ENCODE results near the gene CLMP. TPM values are rescaled to one million over a fixed set of nuclear protein-coding genes. Genes with fewer than 3 reads are reported as not detected.

Gene CLMP
- total RNA-seq, 1 donor from 2014 or later: 8.6 TPM

DNA sequence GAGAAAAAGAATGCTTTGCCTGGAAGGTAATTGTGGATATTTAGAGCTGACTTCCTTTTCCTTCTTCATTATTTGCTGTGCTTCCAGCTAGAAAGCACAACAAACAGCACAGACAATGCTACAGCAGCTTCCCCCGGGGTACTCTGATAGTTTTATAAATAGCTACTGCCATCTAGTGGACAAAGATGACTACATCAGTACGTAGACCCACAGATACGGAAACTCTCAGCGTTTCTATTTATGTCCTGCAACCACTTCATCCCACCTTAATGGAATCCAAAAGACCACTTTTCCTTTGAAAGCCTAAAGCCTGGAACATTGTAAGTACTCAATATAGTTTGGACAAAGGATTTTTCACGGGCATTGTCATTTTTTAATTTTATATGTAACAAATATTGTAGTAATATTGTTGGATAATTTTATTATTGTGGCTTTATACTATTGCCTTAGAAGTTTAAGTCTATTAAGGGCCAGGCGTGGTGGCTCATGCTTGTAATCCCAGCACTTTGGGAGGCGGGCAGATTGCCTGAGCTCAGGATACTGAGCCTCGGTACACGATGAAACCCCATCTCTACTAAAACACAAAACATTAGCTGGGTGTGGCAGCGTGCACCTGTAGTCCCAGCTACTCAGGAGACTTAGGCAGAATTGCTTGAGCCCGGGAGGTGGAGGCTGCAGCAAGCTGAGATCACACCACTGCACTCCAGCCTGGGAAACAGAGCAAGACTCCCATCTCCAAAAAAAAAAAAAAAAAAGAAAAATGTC lies 140.6 kb downstream of the CLMP start:
- DNase-seq (ENCODE audit: missing footprints) (no peak), ATAC-seq (peak; percentile 85)
- intact Hi-C loops (cut with DNase I): no loop called here

DNA sequence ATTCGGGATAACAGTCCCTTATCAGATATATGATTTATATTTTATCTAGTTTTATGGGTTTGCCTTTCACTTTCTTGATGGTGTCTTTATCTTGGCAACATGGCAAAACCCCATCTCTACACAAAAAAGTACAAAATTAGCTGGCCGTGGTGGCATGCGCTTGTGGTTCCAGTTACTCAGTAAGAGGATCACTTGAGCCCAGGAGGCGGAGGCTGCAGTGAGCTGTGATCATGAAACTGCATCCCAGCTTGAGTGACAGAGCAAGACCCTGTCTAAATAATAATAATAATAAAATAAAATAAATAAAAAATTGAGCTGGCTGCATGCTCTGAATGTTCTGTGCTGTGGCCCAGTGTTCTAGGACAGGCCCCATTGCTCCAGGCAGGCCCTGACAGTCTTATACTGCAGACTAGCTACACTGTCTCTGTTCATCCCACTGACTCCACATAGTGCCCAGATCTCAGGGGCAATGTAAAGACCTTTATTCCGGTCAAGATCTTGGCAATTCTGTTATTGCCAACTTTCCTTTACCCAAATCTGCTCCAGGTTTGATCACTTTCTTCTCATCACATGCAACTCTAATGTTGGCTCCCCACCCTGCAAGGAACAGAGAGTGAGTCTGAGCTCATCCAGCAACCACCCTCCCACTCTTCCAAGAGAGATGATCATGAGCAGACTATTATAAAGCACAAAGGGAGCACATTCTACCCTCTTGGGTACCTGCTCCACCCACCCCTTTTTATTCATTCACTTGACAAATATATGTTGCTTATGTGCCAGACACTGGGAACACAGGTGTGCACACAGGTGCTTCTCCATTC lies 141.9 kb downstream of the CLMP start:
- intact Hi-C loops (cut with DNase I): no loop called here
- DNase-seq (ENCODE audit: missing footprints): no peak
- ATAC-seq: no peak

DNA sequence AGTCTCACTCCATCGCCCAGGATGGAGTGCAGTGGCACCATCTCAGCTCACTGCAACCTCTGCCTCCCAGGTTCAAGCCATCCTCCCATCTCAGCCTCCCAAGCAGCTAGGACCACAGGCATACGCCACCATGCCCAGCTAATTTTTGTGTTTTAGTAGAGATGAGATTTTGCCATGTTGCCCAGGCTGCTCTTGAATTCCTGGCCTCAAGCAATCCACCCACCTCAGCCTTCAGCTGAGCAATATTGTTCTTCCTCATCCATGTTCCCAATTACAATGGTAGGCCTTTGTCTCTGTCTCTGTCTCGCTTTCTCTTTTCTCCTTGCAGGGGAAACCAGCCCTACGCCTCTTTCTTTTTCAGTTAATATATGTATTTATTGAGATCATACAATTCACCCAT lies 143.4 kb downstream of the CLMP start:
- DNase-seq (ENCODE audit: missing footprints): no peak
- ATAC-seq: no peak
- intact Hi-C loops (cut with DNase I): no loop called here

DNA sequence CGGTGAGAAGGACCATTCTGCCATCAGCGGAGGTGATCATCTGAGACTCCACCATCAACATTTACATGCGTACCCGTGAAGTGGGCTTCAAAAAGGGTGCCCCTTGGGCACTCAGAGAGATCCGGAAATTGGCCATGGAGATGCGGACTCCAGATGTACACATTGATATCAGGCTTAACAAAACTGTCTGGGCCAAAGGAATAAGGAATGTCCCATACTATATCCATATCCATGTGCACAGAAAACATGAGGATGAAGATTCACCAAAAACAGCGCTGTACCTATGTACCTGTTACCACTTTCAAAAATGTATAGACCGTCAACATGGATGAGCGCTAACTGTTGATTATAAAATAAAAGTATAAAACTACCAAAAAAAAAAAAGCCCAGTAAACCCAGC lies 143.9 kb downstream of the CLMP start:
- DNase-seq (ENCODE audit: missing footprints) (no peak), ATAC-seq (no peak)
- intact Hi-C loops (cut with DNase I): no loop called here

DNA sequence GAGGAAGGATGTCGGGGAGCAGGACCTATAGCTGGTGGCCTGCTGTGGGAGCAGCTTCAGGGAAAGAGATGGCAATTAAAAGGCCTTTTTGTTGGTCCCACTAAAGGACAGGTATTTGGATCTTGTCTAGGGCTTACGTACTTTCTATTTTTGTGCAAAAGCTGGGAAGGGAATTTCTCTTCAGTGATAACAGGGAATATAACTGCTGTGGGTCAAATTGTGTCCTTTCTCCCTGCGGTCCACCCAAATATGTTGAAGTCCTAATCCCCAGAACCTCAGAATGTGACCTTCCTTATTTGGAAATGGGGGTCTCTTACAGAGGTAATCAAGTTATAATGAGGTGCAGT lies 147.1 kb downstream of the CLMP start:
- DNase-seq (ENCODE audit: missing footprints) (no peak), ATAC-seq (no peak)
- intact Hi-C loops (cut with DNase I): no loop called here

DNA sequence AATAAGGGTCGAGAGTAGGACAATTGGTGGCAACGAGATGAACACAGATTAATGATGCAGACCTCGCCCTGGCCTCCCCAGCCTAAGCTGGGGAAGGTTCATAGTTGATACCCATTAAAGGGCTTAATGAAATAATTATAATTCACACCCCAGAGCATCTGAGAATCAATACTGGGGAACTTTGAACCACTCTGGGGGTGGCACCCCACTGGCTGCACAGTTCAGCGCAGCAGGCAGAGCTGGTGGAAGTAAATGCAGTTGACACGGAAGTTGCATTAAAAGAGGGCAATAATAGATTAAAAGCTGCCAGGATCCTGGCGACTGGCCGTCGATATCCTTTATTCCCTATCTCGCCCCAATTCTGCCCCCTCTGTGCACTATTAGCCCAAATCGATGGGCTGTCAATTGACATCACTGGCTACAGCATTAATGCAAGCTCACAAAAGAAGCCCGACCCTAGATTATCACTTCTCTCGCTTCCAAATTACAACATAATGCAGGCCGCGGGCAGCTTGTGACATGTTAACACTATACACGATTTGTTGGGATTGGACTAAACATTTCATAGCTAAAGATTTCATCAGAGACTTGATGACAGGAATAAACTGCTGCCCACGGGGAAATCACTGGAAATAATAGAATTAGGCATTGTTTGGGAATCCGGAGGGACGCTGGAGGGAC lies 147.6 kb downstream of the CLMP start:
- DNase-seq (ENCODE audit: missing footprints) (no peak), ATAC-seq (no peak)
- intact Hi-C loops (cut with DNase I): no loop called here

DNA sequence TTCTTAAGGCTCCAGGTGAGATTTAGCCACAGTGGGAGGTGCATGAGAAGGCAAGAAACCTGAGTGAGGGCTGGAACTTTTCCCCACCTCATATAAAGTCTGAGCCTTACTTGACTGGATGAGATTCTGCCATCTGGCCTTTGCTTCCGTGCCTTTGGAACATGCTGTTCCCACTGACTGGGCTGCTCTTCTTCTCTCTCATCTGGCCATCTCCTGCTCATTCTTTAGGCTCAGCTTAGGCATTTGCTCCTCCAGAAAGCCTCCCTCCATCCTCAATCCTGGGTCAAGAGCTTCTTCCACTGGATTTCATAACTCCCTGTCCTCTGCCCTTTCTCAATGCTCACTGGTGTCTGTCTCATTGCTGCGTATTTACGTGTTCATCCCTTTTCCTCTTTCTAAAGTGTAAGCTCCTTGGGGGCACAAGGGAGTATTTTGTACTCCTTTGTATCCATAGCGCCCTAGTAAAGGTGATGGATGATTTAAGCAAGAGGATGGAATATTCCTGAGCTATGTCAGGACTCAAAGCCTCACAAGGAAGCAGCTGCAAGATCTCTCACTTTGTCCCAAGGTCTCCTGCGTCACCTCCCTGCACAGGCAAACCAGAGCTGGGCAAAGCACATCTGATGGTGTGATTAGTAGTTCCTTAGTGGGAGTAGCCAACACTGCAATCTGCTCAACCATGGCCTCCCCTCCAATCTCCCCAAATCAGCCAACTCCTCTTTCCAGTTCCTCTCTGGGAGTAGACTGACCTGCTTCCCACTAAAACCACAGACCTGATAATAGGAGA lies 148.4 kb downstream of the CLMP start:
- no peak for DNase-seq (ENCODE audit: missing footprints)
- no peak for ATAC-seq
- intact Hi-C loops (cut with DNase I): no loop called here

DNA sequence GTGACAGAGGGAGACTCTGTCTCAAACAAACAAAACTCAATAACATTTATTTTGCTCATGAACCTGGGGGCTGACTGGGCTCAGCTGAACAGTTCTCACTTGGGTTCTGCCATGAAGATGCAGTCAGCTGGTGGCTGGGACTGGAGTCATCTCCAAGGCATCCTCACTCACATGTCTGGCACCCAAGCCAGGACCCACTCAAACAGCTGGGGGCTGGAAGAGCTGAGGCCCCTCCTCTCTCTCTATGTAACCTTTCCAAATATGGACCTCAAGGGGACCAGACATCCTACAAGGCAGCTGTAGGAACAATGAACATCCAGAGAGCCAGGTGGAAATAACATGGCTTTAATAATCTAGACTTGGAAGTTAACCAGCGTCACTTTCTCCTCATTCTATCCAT lies 149.9 kb downstream of the CLMP start:
- intact Hi-C loops (cut with DNase I): no loop called here

DNA sequence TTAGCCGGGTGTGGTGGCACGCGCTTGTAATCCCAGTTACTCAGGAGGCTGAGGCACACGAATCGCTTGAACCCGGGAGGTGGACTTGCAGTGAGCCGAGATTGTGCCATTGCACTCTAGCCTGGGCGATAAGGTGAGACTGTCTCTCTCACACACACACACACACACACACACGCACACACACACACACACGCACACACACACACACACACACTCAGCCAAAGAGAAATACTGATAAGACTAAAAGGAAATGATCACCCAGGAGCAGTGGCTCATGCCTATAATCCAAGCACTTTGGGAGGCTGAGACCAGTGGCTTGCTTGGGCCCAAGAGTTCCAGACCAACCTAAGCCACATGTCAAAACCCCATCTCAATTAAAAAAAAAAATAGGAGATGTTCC lies 153.9 kb downstream of the CLMP start:
- no peak for ATAC-seq
- no peak for DNase-seq (ENCODE audit: missing footprints)
- intact Hi-C loops (cut with DNase I): no loop called here

More for the DNA sequence above, 149.9 kb downstream of the CLMP start:
- DNase-seq (ENCODE audit: missing footprints): no peak
- ATAC-seq: no peak

DNA sequence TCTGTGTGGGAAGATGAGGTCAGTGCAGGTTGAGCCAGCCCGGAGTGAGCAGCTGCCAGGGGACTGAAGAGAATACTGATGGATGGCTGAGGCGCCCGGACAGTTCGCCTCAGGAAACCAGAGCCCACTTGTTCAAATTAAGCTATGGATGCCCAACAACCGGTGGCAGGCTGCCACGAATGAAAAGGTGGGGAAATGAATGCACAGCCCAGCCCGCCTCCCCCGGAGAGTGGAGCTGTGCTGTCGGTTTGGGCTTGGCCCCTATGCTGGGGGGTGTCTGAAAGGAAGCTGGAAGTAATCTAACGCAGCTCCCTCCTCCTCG lies 155.0 kb downstream of the CLMP start:
- DNase-seq (ENCODE audit: missing footprints): no peak
- no peak for ATAC-seq
- intact Hi-C loops (cut with DNase I): no loop called here

DNA sequence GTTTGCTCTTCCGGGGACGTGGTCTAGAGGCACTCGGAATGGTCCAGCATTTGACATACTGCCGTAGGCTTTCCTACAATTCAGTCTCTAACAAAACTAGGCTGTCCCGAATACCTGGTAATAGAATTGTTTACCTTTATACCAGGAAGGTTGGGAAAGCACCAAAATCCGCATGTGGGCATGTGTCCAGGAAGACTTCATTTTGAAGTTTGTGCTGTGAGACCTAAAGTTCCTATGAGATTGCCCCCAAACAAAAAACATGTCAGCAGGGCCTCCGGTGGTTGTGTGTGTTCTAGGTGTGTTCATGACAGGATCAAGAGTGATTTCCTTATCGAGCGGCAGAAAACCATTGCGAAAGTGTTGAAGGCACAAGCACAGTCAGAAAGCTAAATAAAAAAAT lies 159.2 kb downstream of the CLMP start:
- DNase-seq (ENCODE audit: missing footprints) (no peak), ATAC-seq (no peak)
- intact Hi-C loops (cut with DNase I): no loop called here

DNA sequence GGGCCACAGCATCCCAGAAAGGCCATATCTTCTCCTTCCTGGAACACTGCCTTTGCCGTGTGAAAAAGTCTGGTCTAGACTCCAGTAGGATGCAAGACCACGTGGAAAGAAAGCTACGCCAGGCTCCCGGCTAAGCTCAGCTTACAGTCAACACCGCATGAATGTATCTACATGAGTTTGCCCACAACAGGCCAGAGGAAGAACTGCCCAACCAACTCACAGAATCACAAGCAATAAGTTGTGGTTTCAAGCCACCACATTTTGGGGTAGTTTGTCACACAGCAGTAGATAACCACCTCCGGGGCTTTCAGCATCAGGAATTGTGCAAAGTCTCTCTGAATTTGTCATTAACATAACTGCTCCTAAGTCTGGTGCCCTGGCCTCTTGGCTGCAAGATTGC lies 160.5 kb downstream of the CLMP start:
- DNase-seq (ENCODE audit: missing footprints) (no peak), ATAC-seq (no peak)
- intact Hi-C loops (cut with DNase I): no loop called here

DNA sequence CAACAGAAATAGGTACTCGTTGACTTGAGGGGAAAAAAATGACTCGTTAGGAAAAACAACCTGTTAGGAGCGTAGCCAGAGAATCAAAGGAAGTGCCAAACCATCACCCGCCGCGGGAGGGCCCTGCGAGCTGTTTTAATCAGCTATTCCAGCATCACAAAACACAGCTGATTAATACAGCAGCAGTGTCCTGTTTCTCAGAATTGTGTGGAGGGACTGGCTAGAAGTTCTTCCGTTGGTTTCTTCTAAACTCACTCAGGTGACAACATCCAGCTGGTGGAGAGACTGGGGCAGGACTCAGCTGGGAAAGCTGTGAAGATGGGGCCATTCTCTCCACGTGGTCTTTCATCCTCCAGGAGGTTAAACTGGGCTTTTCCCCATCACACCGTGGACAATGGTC lies 161.2 kb downstream of the CLMP start:
- intact Hi-C loops (cut with DNase I): no loop called here
- ATAC-seq: no peak
- no peak for DNase-seq (ENCODE audit: missing footprints)

DNA sequence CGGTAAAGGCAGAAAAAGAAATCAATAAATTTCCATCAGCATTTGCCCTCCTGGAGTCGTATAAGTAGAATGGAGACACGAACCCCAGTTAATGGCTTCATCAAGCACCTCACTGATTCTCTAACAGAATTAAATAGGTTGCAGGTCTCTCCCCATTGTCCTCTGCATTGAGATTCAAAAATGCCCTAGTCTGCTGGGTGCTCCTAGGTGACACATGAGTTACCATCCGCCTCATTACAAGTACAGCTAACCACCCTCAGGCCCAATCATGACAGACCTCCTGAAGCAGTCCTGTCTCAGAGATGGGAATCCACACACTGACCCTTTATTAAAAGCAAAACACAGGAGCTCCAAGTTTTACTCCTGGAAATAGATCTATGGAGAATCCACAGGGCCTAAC lies 164.5 kb downstream of the CLMP start:
- DNase-seq (ENCODE audit: missing footprints) (no peak), ATAC-seq (no peak)
- intact Hi-C loops (cut with DNase I): no loop called here

DNA sequence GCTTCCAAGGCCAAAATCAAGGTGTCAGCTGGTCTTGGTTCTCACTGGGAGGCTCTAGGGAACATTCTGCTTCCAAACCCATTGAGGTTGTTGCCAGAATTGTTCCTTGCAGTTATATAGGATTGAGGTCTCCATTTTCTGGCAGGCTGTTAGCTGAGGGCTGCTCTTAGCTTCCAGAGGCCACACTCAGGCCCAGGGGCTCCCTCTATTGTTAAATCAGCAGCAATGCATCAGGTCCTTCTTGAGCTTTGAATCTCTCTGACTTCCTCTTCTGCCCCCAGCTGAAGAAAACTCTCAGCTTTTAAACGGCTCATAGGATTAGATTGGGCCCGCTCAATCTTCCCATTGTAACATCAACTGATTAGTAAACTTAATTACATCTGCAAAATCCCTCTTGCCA lies 174.1 kb downstream of the CLMP start:
- ATAC-seq (no peak), DNase-seq (ENCODE audit: missing footprints) (no peak)
- intact Hi-C loops (cut with DNase I): loop anchor here (2.0 kb wide), 1 partner anchor 110 kb away; no protein-coding TSS in a partner anchor

Other genes with a start within 250 kb of the CLMP start
- gene BSX, start 213.4 kb downstream of the CLMP start, total RNA-seq: not detected
- 1,349 TPM for gene HSPA8, start 133.1 kb downstream of the CLMP start, total RNA-seq
- 17.6 TPM for gene GRAMD1B, start 235.0 kb upstream of the CLMP start, total RNA-seq

Measured in Right ventricle myocardium inferior (tissue), 1 donor.